ENCODE results near the gene SMIM8.

SMIM8 gene

DNA sequence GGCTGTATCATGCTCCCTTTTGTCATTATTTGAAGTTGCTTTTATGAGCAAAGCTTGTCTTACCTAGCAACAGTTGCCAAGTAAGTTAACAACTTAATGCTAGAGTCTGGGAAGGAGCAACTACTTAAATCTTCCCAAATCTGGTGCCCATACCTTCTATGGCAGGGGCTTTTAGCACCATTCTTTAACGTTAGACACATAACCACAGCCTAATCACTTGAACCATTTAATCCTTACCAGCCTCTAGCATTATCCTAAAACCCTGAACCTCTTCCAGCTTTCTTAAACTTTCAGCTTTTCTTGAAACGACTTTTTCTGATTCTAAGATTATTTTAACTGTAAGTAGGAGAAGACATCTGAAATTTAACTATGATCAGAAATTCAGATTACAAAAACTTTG is 22.3 kb downstream of the SMIM8 start, which contains the start of gene C6orf163:
Gene C6orf163, plus strand, starts transcription at position 83 of the 400 bp plus-strand sequence. Its CDS starts 287 bp downstream, at position 370.
- TF ChIP-seq, protein P1, sequence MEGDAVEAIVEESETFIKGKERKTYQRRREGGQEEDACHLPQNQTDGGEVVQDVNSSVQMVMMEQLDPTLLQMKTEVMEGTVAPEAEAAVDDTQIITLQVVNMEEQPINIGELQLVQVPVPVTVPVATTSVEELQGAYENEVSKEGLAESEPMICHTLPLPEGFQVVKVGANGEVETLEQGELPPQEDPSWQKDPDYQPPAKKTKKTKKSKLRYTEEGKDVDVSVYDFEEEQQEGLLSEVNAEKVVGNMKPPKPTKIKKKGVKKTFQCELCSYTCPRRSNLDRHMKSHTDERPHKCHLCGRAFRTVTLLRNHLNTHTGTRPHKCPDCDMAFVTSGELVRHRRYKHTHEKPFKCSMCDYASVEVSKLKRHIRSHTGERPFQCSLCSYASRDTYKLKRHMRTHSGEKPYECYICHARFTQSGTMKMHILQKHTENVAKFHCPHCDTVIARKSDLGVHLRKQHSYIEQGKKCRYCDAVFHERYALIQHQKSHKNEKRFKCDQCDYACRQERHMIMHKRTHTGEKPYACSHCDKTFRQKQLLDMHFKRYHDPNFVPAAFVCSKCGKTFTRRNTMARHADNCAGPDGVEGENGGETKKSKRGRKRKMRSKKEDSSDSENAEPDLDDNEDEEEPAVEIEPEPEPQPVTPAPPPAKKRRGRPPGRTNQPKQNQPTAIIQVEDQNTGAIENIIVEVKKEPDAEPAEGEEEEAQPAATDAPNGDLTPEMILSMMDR (IDR thresholded peaks at IDR 0.05; ENCODE audit: insufficient read depth, low read depth, low read length, missing control alignments): no peak
- no peak for DNase-seq (ENCODE audit: low read depth)
- no peak within 1 kb of the TSS for H3K4me3 ChIP-seq (ENCODE audit: low read length)

DNA sequence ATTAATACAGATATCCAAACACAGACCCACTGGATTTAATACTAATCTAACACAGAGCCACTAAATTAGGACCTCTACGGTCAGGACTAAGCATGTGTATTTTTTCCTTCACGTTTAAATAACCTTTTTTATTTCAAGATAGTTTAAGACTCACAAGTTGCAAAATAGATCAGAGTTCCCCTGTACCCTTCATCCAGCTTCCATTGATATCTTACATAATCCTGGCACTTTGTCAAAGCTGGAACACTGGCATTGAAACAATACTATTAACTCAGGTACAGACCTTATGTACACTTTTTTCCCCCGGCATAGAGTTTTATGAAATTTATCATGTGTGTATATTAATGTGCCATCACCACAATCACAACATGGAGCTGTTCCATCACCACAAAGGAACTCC is 24.3 kb downstream of the SMIM8 start:
- no peak for DNase-seq (ENCODE audit: low read depth)
- TF ChIP-seq, protein P1 (IDR thresholded peaks at IDR 0.05; ENCODE audit: insufficient read depth, low read depth, low read length, missing control alignments): no peak
- no peak overlapping the region for H3K4me3 ChIP-seq (ENCODE audit: low read length)

DNA sequence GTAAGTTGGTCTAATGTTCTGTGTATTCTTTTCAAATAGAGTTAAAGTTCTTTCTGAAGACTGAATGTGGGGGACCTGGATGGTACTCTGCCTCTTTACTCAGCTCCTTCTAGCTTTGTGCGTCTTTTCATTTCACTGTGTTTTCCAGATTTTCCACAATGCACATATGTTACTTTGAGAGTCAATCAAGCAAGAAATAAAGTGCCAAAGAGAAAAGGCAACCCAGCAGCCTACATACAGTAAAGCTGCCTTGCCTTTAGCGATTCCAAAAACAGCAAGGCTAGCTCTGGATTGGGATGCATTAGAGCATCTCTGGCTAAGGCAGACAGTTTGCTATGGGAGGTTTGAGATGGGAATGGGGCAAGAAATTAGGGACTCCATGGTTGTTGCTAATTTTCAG is 27.5 kb downstream of the SMIM8 start:
- H3K4me3 ChIP-seq (ENCODE audit: low read length): no peak overlapping the region
- TF ChIP-seq, protein P1 (IDR thresholded peaks at IDR 0.05; ENCODE audit: insufficient read depth, low read depth, low read length, missing control alignments): no peak

DNA sequence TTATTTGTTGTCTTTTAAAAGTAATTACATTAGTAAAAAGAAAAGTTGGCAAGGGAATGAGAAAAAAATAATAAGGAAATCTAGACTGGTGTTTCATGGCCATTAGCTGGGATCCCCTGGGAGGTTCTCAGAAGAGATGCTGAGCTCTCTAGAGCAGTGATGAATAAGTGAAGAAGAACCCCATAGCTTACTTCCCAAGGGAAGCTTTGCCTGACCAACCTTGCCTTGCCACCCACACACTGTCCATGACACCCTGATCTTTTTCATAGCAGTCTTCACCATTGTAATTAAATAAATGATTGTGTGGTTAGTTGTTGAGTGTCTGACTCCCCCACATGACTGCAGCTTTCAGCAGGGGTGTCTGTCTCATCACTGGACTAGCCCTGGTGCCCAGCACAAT is 28.1 kb downstream of the SMIM8 start:
- no peak overlapping the region for H3K4me3 ChIP-seq (ENCODE audit: low read length)
- TF ChIP-seq, protein P1 (IDR thresholded peaks at IDR 0.05; ENCODE audit: insufficient read depth, low read depth, low read length, missing control alignments): no peak
- no peak for DNase-seq (ENCODE audit: low read depth)

More for the DNA sequence above, 27.5 kb downstream of the SMIM8 start:
- DNase-seq (ENCODE audit: low read depth): no peak

DNA sequence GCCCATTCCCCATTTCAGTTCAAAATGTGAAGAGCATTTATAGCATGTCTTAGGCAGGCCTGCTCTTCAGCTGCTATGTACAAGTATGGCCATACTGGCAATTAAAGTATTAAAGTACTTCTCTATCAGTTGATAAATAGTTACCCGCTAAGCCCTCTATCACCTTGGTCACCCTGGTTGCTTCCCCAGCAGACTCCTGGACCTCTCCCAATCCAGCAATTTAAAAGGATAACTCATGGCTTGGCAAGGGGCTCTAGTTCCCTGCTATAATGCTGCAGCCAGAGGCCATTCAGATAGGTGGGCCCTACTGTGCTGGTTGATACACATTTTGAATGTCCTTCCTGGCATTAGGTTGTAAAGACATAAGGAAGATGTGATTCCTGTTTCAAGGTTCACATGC is 29.2 kb downstream of the SMIM8 start:
- H3K4me3 ChIP-seq (ENCODE audit: low read length): no peak overlapping the region
- DNase-seq (ENCODE audit: low read depth): no peak
- TF ChIP-seq, protein P1 (IDR thresholded peaks at IDR 0.05; ENCODE audit: insufficient read depth, low read depth, low read length, missing control alignments): no peak

DNA sequence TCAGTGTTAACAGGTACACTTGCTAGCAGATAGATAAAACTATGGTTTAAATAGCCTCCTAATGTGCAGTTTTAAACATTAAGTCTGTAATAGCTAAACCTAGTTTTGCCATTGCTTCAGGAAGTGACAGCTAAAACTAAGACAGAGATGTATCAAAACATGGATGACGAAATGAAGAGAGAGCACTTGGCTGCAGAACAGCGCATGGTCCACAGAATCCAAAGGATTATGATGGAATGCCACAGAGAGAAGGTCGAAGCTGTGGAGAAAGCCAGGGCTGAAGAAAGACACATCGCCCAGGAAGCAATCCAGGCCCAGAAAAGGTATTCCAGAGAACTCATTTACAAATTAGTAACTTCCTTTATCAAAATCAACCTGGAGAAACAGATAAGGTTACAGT is 33.8 kb downstream of the SMIM8 start:
- TF ChIP-seq, protein P1 (IDR thresholded peaks at IDR 0.05; ENCODE audit: insufficient read depth, low read depth, low read length, missing control alignments): no peak
- H3K4me3 ChIP-seq (ENCODE audit: low read length): no peak overlapping the region
- DNase-seq (ENCODE audit: low read depth): no peak

DNA sequence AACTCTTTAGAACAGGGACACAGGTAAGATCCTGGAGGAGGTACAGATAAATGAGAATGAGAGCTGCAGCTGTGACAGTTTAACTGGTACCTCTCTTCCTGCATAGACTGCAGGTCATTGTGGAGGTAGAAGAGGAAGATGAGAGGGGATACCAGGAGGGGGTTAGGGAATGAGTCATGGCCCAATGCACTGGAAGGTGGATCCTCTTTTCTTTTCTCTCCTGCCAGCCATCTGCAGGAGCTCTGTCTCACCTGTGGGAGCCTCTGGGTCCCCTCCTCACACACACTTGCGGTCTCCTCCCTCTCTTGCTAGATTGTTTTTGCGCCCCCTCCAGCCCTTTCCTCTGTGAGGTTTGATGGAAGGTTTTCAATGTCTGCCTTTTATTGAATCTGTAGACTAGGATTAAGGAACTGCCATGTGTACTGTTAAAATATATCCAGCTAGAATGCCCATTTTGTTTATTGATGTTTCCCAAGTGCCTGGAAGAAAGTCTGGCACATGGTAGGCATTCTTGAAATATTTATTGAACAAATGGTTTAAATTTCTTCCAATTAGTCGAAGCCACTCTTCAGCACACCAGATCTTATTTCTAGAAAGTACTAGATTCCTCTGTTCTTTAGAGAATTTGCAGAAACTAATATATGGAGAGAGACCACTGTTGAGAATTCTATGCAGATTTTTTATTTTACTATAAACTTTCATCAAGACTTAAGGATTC is 35.2 kb downstream of the SMIM8 start:
- no peak overlapping the region for H3K4me3 ChIP-seq (ENCODE audit: low read length)
- DNase-seq (ENCODE audit: low read depth): no peak
- TF ChIP-seq, protein P1 (IDR thresholded peaks at IDR 0.05; ENCODE audit: insufficient read depth, low read depth, low read length, missing control alignments): no peak

All from epithelial cell of esophagus (primary cell).